Thyroid gland (tissue), 4 donors: ENCODE results near the gene EVA1B. TPM values are rescaled to one million over a fixed set of nuclear protein-coding genes. Genes with fewer than 3 reads are reported as not detected.

ENCODE experiments used
- DNase-seq, 2 donors: peaks; one replicate each; pipeline ENCODE4 v3.0.0-alpha.2; 2019
- H3K27ac ChIP-seq, 3 donors: fragments of 200-600 bp; sonication (generic); 1 replicate in 2 of 3; 2 replicates in 1 of 3; pipeline ENCODE4 v1.5.1; 2016 to 2019; ENCODE audit warnings: mild to moderate bottlenecking in 1 of 3, moderate library complexity in 1 of 3
- H3K27me3 ChIP-seq: fragments of 200-600 bp; sonication (generic); one replicate; pipeline ENCODE4 v1.5.1; 2019
- H3K36me3 ChIP-seq, 2 donors: fragments of 200-600 bp; sonication (generic); one replicate each; pipeline ENCODE4 v1.5.1; 2016 to 2019
- H3K4me1 ChIP-seq, 2 donors: fragments of 200-600 bp; sonication (generic); one replicate each; pipeline ENCODE4 v1.5.1; 2017 to 2019
- H3K4me3 ChIP-seq, 3 donors: fragments of 200-600 bp; sonication (generic); replicated peaks in 1 of 3; 1 replicate in 2 of 3; 2 replicates in 1 of 3; pipeline ENCODE4 v1.5.1; 2016; ENCODE audit warnings: mild to moderate bottlenecking in 1 of 3
- H3K9me3 ChIP-seq: fragments of 200-600 bp; sonication (generic); one replicate; pipeline ENCODE4 v1.5.1; 2017
- POLR2A ChIP-seq, 2 donors: fragments of 450-650 bp; IDR thresholded peaks; one replicate each; pipeline ENCODE4 v1.6.1; 2017; ENCODE audit warnings: antibody characterized with exemption in 2 of 2, mild to moderate bottlenecking in 2 of 2, moderate library complexity in 1 of 2
- WGBS, 2 donors: methylation state at CpG; one replicate each; pipeline ENCODE4 v1.1.5; 2017; 5-methylcytosine and 5-hydroxymethylcytosine counted together
- intact Hi-C: fragments of 100-400 bp; cut with DNase I; formaldehyde crosslinking; loops from one replicate; pipeline ENCODE4 v1.15.1; 2023
- total RNA-seq, 4 donors: library from RNA; depleted of rRNA; stranded (reverse); fragments of >200 nt; gene quantifications; one replicate each; pipeline ENCODE4 v1.2.3, GENCODE V29; 2016
- TF ChIP-seq, protein P1 (sequence below), 6 experiments: fragments of 200-600 bp in 3 of 6; fragments of 450-650 bp in 3 of 6; sonication (generic) in 3 of 6; IDR thresholded peaks; one replicate each; pipeline ENCODE4 v1.5.1; 2016 to 2019; ENCODE audit warnings: antibody characterized with exemption in 6 of 6, mild to moderate bottlenecking in 2 of 6, inconsistent platforms in 1 of 6, moderate library complexity in 1 of 6

The EVA1B gene
- total RNA-seq, 4 donors from 2014 or later: 30.7 to 71.5 (median 52.5) TPM

DNA sequence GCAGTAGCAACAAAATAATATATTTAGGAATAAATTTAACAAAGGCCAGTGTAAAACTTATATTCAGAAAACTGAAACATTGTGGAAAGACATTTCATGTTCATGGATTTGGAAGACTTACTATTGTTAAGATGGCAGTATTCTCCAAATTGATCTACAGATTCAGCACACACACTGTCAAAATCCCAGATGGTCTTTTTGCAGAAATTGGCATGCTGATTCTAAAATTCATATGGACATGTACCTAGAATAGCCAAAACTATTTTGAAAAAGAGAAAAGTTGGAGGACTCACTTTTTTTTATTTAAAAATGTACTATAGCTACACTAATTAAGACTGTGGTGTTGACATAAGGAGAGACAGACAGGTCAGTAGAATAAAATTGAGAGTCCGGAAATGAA is 49.2 kb downstream of the EVA1B start:
- H3K36me3 ChIP-seq: no peaks in the 10 kb centered on the region

DNA sequence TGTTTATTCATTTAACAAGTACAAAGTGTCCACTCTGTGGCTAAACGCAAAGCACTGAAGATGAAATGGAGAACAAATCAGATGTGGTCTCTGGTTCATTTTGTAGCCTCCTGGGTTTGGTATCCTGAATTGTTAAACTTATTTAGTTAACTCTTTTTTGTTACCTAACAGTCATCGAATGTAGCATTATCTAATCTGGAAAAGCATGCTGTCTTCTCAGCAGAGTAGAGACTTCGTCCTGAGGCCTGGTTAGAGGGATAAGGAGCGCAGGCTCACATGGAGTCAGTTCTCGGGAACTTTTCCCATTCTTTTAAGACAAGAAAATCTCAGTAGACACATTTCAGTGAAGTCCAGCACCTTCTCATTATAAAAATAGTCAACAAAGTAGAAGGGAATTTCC is 50.4 kb downstream of the EVA1B start:
- no peaks in the 10 kb centered on the region for H3K9me3 ChIP-seq
- H3K4me3 ChIP-seq: no peak overlapping the region
- peaks cover 13 to 18% of the 10 kb centered on the region in 2 donors for H3K4me1 ChIP-seq
- no peaks in the 10 kb centered on the region for H3K27me3 ChIP-seq
- no peaks in the 10 kb centered on the region for H3K36me3 ChIP-seq
- WGBS, 2 donors: 87 to 89% methylated on average over 5 of the region's 5 CpGs
- TF ChIP-seq POLR2A (IDR thresholded peaks at IDR 0.05): no peak
- TF ChIP-seq, protein P1, sequence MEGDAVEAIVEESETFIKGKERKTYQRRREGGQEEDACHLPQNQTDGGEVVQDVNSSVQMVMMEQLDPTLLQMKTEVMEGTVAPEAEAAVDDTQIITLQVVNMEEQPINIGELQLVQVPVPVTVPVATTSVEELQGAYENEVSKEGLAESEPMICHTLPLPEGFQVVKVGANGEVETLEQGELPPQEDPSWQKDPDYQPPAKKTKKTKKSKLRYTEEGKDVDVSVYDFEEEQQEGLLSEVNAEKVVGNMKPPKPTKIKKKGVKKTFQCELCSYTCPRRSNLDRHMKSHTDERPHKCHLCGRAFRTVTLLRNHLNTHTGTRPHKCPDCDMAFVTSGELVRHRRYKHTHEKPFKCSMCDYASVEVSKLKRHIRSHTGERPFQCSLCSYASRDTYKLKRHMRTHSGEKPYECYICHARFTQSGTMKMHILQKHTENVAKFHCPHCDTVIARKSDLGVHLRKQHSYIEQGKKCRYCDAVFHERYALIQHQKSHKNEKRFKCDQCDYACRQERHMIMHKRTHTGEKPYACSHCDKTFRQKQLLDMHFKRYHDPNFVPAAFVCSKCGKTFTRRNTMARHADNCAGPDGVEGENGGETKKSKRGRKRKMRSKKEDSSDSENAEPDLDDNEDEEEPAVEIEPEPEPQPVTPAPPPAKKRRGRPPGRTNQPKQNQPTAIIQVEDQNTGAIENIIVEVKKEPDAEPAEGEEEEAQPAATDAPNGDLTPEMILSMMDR (IDR thresholded peaks at IDR 0.05): no peak
- H3K27ac ChIP-seq: no peak overlapping the region
- no peak for DNase-seq
- intact Hi-C loops: loop anchor here (10.0 kb wide), 1 partner anchor 48 kb away; the partner anchor contains the start of gene THRAP3

More for the DNA sequence above, 49.2 kb downstream of the EVA1B start:
- intact Hi-C loops: loop anchor here (10.0 kb wide), 1 partner anchor 49 kb away; the partner anchor contains the start of gene THRAP3
- 93 to 98% methylated on average over 1 of the region's 1 CpG for WGBS, 2 donors
- H3K4me3 ChIP-seq: no peak overlapping the region
- TF ChIP-seq, protein P1 (IDR thresholded peaks at IDR 0.05): no peak
- TF ChIP-seq POLR2A (IDR thresholded peaks at IDR 0.05): no peak
- no peaks in the 10 kb centered on the region for H3K27me3 ChIP-seq
- no peaks in the 10 kb centered on the region for H3K9me3 ChIP-seq
- H3K4me1 ChIP-seq: peaks cover 17 to 18% of the 10 kb centered on the region in 2 donors
- no peak overlapping the region for H3K27ac ChIP-seq
- DNase-seq: no peak

Other genes with a start within 250 kb of the EVA1B start
- gene TEKT2, start 239.6 kb downstream of the EVA1B start, total RNA-seq: 1 to 10 TPM in 3 of 4 donors, under 1 TPM in 1; 0.89 to 4.0 (median 1.9) TPM
- gene ADPRS, start 234.8 kb downstream of the EVA1B start, total RNA-seq: 10 to 100 TPM; 31.8 to 50.1 (median 41.7) TPM
- gene COL8A2, start 198.4 kb downstream of the EVA1B start, total RNA-seq: 10 to 100 TPM in 2 of 4 donors, 1 to 10 TPM in 2; 5.7 to 13.7 (median 10.1) TPM
- 100 to 1,000 TPM; 101 to 156 (median 148) TPM for gene TRAPPC3, start 174.2 kb downstream of the EVA1B start, total RNA-seq
- gene MAP7D1, start 167.5 kb downstream of the EVA1B start, total RNA-seq: 10 to 100 TPM; 63.6 to 75.0 (median 68.7) TPM
- 100 to 1,000 TPM in 3 of 4 donors, 10 to 100 TPM in 1; 88.9 to 129 (median 115) TPM for gene THRAP3, start 99.2 kb downstream of the EVA1B start, total RNA-seq
- gene SH3D21, start 17.3 kb downstream of the EVA1B start, total RNA-seq: 10 to 100 TPM; 10.7 to 25.1 (median 16.9) TPM
- gene STK40, start 62.3 kb upstream of the EVA1B start, total RNA-seq: 10 to 100 TPM; 37.0 to 61.1 (median 50.9) TPM
- gene LSM10, start 74.3 kb upstream of the EVA1B start, total RNA-seq: 10 to 100 TPM; 19.1 to 52.7 (median 49.0) TPM
- gene OSCP1, start 126.8 kb upstream of the EVA1B start, total RNA-seq: 10 to 100 TPM; 15.2 to 31.9 (median 19.5) TPM
- 10 to 100 TPM; 45.6 to 85.9 (median 56.3) TPM for gene MRPS15, start 140.7 kb upstream of the EVA1B start, total RNA-seq
- gene CSF3R, start 159.3 kb upstream of the EVA1B start, total RNA-seq: 1 to 10 TPM; 3.5 to 7.9 (median 7.1) TPM